ENCODE measurements around the gene PRRG2.
A peak's percentile ranks its signal among the peaks of the same experiment; 100 is the strongest.

Gene PRRG2

DNA sequence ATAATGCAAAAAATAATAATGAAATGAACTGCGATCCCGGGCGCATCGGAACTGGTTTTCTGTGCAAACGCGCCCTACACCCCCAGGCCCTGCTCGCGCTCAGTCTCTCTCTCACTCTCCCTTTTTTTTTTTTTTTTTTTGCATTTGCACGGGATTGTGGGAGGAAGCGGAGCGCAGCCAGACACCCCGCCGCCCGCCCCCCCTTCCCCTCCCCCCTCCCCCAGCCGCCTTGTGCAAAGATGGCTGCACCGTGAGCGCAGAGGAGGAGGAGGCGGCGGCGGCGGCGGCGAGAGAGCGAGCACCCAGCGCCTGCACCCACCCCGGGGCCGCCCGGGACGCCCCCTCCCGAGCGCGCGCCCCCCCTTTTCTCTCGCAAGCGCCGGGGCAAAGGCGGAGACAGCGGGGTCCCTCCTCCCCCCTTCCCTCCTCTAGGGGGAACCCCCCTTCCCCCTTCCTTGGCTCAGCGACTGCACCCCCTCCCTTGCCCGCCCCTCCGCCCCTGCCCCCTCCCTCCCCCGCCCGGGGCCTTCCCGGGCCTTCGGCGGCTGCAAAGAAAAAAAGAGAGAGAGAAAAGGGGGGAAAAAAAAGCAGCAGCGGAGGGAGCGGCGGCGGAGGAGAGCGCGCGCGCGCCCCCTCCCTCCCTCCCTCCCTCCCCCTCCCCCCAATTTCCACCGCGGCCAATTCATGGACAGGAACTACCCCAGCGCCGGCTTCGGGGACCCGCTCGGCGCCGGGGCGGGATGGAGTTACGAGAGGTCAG, 10.0 kb downstream of the PRRG2 start, which contains the start of gene PRR12:
TSS of gene PRR12 (plus strand) at position 212 of the 760 bp plus-strand sequence. CDS start at position 685, 473 bp downstream.
- peak; percentile 52 for ATAC-seq
- Mint-ChIP-seq H3K27me3 (no peaks in the 10 kb centered on the region), H3K27ac (peak within 1 kb of the TSS; percentile 89), H3K4me1 (peaks cover 36% of the 10 kb centered on the region), H3K36me3 (peaks cover 19% of the 10 kb centered on the region), H3K4me3 (peak within 1 kb of the TSS; percentile 73), H3K9me3 (no peaks in the 10 kb centered on the region)

GRCh38 chr19:49591731-49592485, 10.8 kb downstream of the PRRG2 start:
- Mint-ChIP-seq H3K27me3 (no peaks in the 10 kb centered on the region), H3K9me3 (no peaks in the 10 kb centered on the region), H3K27ac (peak overlapping the region; percentile 89), H3K4me3 (peak overlapping the region; percentile 73), H3K36me3 (peaks cover 21% of the 10 kb centered on the region), H3K4me1 (peaks cover 36% of the 10 kb centered on the region)
- ATAC-seq = no peak

DNA sequence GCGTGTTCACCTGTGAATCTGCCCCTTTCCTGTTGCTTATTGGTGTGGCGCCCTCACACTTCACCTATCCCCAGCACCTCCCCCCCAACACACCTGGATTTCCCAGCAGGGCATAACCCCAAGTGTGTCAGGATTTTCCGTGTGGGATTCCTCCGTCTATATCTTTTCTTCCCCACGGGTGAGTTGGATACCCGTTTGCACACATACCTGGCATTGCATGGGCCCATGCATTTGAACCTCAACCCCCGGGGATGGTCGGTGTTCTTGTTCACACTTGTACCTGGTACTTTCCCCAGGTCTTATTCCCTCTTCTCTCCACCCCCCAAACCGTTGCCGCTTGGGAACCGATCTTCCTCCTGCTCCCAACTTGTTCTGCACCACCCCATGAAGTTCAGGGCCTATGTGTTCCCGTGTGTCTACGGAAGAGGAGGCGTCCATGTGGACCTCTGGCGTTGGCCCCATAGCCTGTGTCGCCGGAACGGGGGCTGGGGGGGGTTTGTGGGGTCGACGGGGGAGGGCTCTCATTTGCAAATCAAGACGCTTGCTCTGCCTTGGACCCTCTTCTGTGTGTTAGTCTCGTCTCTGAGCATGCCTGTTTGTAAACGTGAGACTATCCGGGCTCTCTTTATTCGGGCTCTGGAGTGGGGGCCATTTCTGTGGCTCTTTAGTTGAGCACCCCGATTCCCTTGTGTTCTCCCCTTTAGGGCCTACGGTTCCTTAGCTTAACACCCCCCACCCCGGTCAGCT, 11.5 kb downstream of the PRRG2 start:
- H3K27me3 Mint-ChIP-seq = no peaks in the 10 kb centered on the region
- H3K9me3 Mint-ChIP-seq = no peaks in the 10 kb centered on the region
- H3K27ac Mint-ChIP-seq = peak overlapping the region; percentile 89
- peak overlapping the region; percentile 73 for H3K4me3 Mint-ChIP-seq
- H3K36me3 Mint-ChIP-seq = peaks cover 26% of the 10 kb centered on the region
- no peak for ATAC-seq
- peaks cover 36% of the 10 kb centered on the region for H3K4me1 Mint-ChIP-seq

DNA sequence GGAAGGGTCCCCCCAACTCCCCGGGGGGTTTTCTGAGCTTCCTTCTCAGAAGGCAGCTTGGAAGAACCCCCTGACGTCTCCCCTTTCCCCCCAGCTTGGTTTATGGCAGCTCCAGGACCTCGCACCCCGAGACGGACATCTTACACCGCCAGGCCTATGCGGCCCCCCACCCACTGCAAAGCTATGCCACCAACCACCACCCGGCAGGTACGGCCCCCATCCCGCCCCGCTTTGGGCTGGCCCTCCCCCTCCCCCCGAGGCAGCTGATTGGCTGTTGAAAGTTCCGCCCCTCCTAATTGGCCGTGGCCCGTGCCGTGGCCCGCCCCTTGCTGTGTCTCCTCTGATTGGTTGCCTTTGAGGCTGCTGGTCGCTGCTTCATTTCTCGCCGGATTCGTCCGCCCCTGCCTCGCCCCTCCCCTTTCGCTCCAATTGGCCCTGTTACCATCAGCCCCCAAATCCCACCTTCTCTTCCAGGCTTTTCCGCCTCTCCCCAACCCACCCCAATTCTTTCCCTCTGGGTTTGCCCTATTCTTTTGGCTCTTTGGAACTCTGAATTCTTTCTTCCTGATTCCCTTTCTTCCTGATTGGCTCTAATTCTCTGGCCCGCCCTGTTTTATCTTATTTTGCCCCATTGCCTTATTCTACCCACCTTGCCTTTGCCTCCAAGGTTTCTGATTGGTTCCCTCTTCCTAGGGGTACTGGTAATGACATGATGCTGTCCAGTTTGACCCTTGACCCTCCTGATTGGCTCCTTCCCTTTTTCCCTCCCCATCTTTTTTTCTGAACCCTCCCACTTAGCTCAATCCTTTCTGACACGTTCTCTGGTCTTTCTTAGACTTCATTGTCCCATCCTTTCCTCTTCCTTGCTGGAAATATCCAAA, 12.4 kb downstream of the PRRG2 start:
- Mint-ChIP-seq H3K4me3 (peak overlapping the region; percentile 73), H3K9me3 (no peaks in the 10 kb centered on the region), H3K36me3 (peaks cover 27% of the 10 kb centered on the region), H3K4me1 (peaks cover 36% of the 10 kb centered on the region), H3K27me3 (no peaks in the 10 kb centered on the region), H3K27ac (peak overlapping the region; percentile 89)
- peak; percentile 66 for ATAC-seq

DNA sequence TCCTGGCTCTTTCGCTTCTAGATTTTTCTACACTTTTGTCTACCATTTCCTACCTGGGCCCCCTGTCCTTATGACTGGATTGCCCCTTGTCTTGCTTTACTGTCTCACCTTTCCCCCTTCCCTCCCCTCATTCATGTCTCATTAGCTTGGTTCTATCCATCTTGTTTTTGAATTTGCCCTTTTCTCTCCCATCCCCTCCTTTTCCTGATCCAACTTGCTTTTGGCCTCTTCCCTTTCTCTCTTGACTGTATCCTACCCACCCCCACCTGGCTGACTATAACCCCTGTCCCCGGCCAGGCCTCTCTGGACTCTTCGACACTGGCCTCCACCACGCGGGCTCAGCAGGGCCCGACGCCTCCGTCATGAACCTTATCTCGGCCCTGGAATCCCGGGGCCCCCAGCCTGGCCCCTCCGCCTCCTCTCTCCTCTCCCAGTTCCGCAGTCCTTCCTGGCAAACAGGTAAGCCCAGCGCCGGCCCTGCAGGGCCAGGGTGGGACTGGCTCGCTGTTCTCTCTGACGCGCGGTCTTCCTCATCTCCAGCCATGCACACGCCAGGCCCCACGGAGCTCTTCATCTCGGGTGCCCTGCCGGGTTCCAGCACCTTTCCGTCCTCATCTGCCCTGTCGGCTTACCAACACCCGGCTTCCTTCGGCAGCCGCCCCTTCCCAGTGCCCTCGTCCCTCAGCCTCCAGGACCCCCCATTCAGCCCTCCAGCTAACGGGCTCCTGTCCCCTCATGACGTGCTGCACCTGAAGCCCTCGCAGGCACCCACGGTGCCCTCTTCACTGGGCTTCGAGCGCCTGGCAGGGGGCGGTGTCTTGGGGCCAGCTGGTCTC, 13.3 kb downstream of the PRRG2 start:
- no peaks in the 10 kb centered on the region for H3K27me3 Mint-ChIP-seq
- peaks cover 30% of the 10 kb centered on the region for H3K4me1 Mint-ChIP-seq
- H3K4me3 Mint-ChIP-seq = peak overlapping the region; percentile 73
- no peaks in the 10 kb centered on the region for H3K9me3 Mint-ChIP-seq
- peak overlapping the region; percentile 89 for H3K27ac Mint-ChIP-seq
- ATAC-seq = no peak
- H3K36me3 Mint-ChIP-seq = peaks cover 27% of the 10 kb centered on the region

DNA sequence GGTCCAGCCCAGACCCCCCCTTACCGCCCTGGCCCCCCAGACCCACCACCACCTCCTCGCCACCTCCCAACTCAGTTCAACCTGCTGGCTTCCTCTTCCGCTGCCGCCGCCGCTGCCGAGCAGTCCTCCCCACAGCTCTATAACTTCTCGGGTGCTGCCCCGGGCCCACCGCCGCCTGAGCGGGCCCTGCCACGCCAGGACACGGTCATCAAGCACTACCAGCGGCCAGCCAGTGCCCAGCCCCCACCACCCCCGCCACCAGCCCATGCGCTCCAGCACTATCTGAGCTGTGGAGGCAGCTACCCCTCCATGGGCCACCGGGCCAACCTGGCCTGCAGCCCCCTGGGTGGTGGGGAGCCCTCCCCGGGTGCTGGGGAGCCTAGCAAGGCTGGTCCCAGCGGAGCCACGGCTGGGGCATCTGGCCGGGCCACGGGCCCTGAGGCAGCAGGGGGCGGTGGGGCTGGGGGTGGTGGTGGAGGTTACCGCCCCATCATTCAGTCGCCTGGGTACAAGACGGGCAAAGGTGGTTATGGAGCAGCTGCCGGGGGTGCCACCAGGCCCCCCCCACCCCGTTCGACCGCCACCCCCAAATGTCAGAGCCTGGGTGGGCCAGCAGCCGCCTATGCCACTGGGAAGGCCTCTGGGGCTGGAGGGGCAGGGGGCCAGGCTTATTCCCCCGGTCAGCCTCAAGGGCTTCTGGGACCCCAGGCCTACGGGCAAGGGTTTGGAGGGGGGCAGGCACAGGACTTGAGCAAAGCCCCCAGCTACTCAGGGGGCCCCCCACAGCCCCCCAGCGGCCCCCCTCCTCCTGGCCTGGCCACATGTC, 14.1 kb downstream of the PRRG2 start:
- no peak overlapping the region for H3K4me3 Mint-ChIP-seq
- ATAC-seq = no peak
- H3K9me3 Mint-ChIP-seq = no peaks in the 10 kb centered on the region
- peaks cover 32% of the 10 kb centered on the region for H3K36me3 Mint-ChIP-seq
- H3K27me3 Mint-ChIP-seq = no peaks in the 10 kb centered on the region
- peaks cover 35% of the 10 kb centered on the region for H3K4me1 Mint-ChIP-seq
- peak overlapping the region; percentile 89 for H3K27ac Mint-ChIP-seq

DNA sequence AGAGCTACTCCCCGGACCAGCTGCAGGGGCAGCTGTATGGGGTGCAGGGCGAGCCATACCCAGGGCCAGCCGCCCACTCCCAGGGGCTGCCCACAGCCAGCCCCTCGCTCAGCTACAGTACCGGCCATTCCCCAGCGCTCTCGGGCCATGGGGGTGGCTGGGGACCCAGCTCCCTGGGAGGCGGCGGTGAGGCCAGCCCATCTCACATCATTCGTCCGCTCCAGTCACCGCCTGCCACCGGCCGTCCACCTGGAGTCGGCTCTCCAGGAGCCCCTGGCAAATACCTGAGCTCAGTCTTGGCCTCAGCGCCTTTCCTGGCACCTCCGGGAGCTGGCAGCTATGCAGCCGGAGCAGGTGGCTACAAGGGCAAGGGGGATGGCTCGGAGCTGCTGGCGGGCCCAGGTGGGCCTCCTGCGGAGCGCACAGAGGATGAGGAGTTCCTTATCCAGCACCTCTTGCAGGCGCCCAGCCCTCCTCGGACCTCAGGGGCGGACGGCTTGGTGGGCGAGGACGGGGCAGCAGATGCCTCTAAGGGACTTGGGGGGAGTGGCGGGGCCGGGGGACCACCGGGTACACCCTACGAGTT, 14.8 kb downstream of the PRRG2 start:
- H3K9me3 Mint-ChIP-seq = no peaks in the 10 kb centered on the region
- peaks cover 38% of the 10 kb centered on the region for H3K36me3 Mint-ChIP-seq
- H3K4me3 Mint-ChIP-seq = no peak overlapping the region
- ATAC-seq = no peak
- peaks cover 37% of the 10 kb centered on the region for H3K4me1 Mint-ChIP-seq
- no peak overlapping the region for H3K27ac Mint-ChIP-seq
- no peaks in the 10 kb centered on the region for H3K27me3 Mint-ChIP-seq

GRCh38 chr19:49596407-49596806, 15.3 kb downstream of the PRRG2 start:
- Mint-ChIP-seq H3K36me3 (peaks cover 42% of the 10 kb centered on the region), H3K9me3 (no peaks in the 10 kb centered on the region), H3K4me1 (peaks cover 37% of the 10 kb centered on the region), H3K27ac (no peak overlapping the region), H3K27me3 (no peaks in the 10 kb centered on the region), H3K4me3 (no peak overlapping the region)
- no peak for ATAC-seq

- H3K27me3 Mint-ChIP-seq = no peaks in the 10 kb centered on the region
- H3K27ac Mint-ChIP-seq = no peak overlapping the region
- peaks cover 35% of the 10 kb centered on the region for H3K4me1 Mint-ChIP-seq
- peaks cover 42% of the 10 kb centered on the region for H3K36me3 Mint-ChIP-seq
- ATAC-seq = no peak
- H3K4me3 Mint-ChIP-seq = no peak overlapping the region
- no peaks in the 10 kb centered on the region for H3K9me3 Mint-ChIP-seq
These were observed 16.0 kb downstream of the PRRG2 start for GRCh38 chr19:49596954-49597702.

- H3K27ac Mint-ChIP-seq = no peak overlapping the region
- H3K27me3 Mint-ChIP-seq = no peaks in the 10 kb centered on the region
- H3K36me3 Mint-ChIP-seq = peaks cover 42% of the 10 kb centered on the region
- no peak overlapping the region for H3K4me3 Mint-ChIP-seq
- no peak for ATAC-seq
- H3K9me3 Mint-ChIP-seq = no peaks in the 10 kb centered on the region
- H3K4me1 Mint-ChIP-seq = peaks cover 30% of the 10 kb centered on the region
These were observed 16.5 kb downstream of the PRRG2 start for GRCh38 chr19:49597703-49597974.

DNA sequence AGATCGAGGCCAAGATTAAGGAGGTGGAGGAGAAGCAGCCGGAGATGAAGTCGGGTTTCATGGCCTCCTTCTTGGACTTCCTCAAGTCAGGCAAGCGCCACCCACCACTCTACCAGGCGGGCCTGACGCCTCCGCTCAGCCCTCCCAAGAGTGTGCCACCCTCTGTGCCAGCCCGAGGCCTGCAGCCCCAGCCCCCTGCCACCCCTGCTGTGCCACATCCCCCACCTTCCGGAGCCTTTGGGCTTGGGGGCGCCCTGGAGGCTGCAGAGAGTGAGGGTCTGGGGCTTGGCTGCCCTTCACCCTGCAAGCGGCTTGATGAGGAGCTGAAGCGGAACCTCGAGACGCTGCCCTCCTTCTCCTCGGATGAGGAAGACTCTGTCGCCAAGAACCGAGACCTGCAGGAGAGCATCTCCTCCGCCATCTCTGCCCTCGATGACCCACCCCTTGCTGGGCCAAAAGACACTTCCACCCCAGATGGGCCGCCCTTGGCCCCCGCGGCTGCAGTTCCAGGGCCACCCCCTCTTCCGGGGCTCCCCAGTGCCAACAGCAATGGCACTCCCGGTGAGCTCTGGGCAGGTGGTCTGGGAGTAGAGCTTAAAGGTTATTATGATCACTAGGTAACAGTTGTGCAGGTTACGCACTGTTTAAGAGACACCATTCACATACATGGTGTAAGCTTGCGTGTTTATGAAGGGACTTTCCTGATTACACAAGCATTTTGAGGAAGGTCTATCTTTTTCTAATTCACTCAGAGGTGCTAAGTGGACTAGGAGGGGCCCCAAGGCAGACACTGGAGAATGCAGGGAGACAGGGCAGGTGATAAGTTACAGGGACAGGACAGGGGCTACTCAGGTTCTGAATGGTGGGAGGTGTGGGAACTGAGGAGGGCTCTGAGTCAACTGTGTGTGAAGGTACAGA, 18.5 kb downstream of the PRRG2 start:
- Mint-ChIP-seq H3K9me3 (no peaks in the 10 kb centered on the region), H3K4me3 (no peak overlapping the region), H3K4me1 (peaks cover 10% of the 10 kb centered on the region), H3K27ac (peak overlapping the region; percentile 2), H3K36me3 (peaks cover 42% of the 10 kb centered on the region), H3K27me3 (no peaks in the 10 kb centered on the region)
- no peak for ATAC-seq
